Hepatocyte (in vitro differentiated cells): ENCODE data around the gene SETX. TPM values are rescaled to one million over a fixed set of nuclear protein-coding genes. Genes with fewer than 3 reads are reported as not detected.
A peak's percentile ranks its signal among the peaks of the same experiment; 100 is the strongest.

ENCODE experiments used
- DNase-seq: peaks from one replicate; pipeline ENCODE4 v3.0.0-alpha.2; 2016; ENCODE audit warnings: low spot score
- H2AFZ ChIP-seq: fragments of 200-600 bp; sonication (generic); 2 replicates; pipeline ENCODE4 v1.6.0; 2016; ENCODE audit warnings: antibody characterized with exemption, mild to moderate bottlenecking
- H3K27ac ChIP-seq: fragments of 200-600 bp; sonication (generic); 2 replicates; pipeline ENCODE4 v1.5.1; 2016; ENCODE audit warnings: mild to moderate bottlenecking
- H3K27me3 ChIP-seq: fragments of 200-600 bp; sonication (generic); 2 replicates; pipeline ENCODE4 v1.6.1; 2016
- H3K36me3 ChIP-seq: fragments of 200-600 bp; sonication (generic); replicated peaks from 2 replicates; pipeline ENCODE4 v1.5.1; 2016; ENCODE audit warnings: low read depth; ENCODE audit not compliant: insufficient read depth
- H3K4me1 ChIP-seq: fragments of 200-600 bp; sonication (generic); 2 replicates; pipeline ENCODE4 v1.5.1; 2016; ENCODE audit warnings: mild to moderate bottlenecking, moderate library complexity; ENCODE audit not compliant: insufficient read depth
- H3K4me2 ChIP-seq: fragments of 200-600 bp; sonication (generic); 2 replicates; pipeline ENCODE4 v1.6.0; 2016
- H3K4me3 ChIP-seq: fragments of 200-600 bp; sonication (generic); 2 replicates; pipeline ENCODE4 v1.5.1; 2016; ENCODE audit warnings: mild to moderate bottlenecking
- H3K79me2 ChIP-seq: fragments of 200-600 bp; sonication (generic); 2 replicates; pipeline ENCODE4 v1.6.0; 2017; ENCODE audit warnings: mild to moderate bottlenecking
- H3K9me2 ChIP-seq: fragments of 200-600 bp; sonication (generic); replicated peaks from 2 replicates; pipeline ENCODE4 v1.6.0; 2017; ENCODE audit warnings: mild to moderate bottlenecking; ENCODE audit not compliant: insufficient read depth
- H3K9me3 ChIP-seq: fragments of 200-600 bp; sonication (generic); 2 replicates; pipeline ENCODE4 v1.5.1; 2016; ENCODE audit warnings: low read depth, mild to moderate bottlenecking
- H4K20me1 ChIP-seq: fragments of 200-600 bp; sonication (generic); 2 replicates; pipeline ENCODE4 v1.6.0; 2016; ENCODE audit warnings: mild to moderate bottlenecking; ENCODE audit not compliant: insufficient read depth, poor library complexity, severe bottlenecking
- EZH2 ChIP-seq: fragments of 200-600 bp; sonication (generic); IDR thresholded peaks from 2 replicates; pipeline ENCODE4 v1.6.1; 2016; ENCODE audit warnings: antibody characterized with exemption, mild to moderate bottlenecking, borderline replicate concordance
- EZH2phosphoT487 ChIP-seq: fragments of 200-600 bp; sonication (generic); IDR thresholded peaks from one replicate; pipeline ENCODE4 v1.6.1; 2018; ENCODE audit warnings: antibody characterized with exemption, mild to moderate bottlenecking, low read depth, moderate library complexity; ENCODE audit not compliant: unreplicated experiment, severe bottlenecking
- WGBS: methylation state at CpG from one replicate; pipeline ENCODE4 v1.1.6; 2016; ENCODE audit warnings: low lambda C conversion rate; ENCODE audit errors: missing lambda C conversion rate; 5-methylcytosine and 5-hydroxymethylcytosine counted together
- polyA plus RNA-seq: library from polyadenylated mRNA; unstranded; fragments of >200 nt; fragmentation: Nextera tagmentation; extraction: Ambion mirVana; gene quantifications from 2 replicates; pipeline ENCODE4 v1.2.1, GENCODE V29; 2016
- total RNA-seq: library from RNA; depleted of rRNA; stranded (reverse); fragments of >200 nt; gene quantifications from 2 replicates; pipeline ENCODE4 v1.2.3, GENCODE V29; 2014
- TF ChIP-seq, protein P1 (sequence below): fragments of 200-600 bp; sonication (generic); IDR thresholded peaks from 2 replicates; pipeline ENCODE4 v1.5.1; 2016; ENCODE audit warnings: antibody characterized with exemption, mild to moderate bottlenecking; ENCODE audit not compliant: poor library complexity

Gene SETX
- total and polyA plus RNA-seq, 2 experiments from 2014 or later = 12.0 to 61.0 TPM

DNA sequence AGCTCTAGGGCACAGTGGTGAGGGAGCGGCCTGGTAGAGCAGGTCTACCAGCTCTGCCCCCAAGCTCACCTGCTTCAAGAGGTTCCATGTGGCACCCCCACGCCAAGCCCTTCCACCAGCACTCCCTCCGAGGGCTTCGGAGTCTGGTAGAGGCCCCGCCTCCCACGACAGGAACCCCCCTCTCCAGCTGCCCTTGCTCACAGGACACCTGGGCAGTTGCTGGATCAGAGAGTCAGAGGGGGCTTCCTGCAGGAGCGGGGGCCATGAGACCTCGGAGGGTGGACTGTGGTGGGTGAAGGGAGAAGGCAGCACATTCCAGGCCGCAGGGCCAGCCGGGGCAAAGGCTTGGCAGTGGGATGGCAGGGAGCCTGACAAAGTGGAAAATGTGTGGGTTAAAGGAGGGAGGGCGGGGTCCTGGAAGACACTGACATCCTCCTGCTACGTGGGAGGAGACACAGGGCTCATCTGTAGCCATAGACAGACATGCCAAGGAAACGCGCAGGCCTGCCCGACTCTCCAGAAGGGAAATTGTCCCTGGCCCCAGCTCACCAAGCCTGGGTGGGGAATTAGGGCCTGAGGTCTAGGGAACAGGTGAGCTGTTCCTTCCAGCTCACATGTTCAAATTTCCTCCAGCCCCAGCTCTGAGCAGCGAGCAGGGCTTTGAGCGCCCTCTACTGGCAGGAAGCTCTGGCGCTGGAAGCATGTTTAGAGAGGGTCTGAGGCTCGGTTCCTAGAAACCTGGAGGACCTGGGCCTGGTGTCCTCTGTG lies 118.7 kb downstream of the SETX start:
- no peak overlapping the region for H3K4me3 ChIP-seq
- H3K4me2 ChIP-seq = no peak overlapping the region
- H3K36me3 ChIP-seq = no peaks in the 10 kb centered on the region
- no peaks in the 10 kb centered on the region for H3K79me2 ChIP-seq
- no peaks in the 10 kb centered on the region for H3K9me2 ChIP-seq
- no peak overlapping the region for H3K27ac ChIP-seq
- no peaks in the 10 kb centered on the region for H3K27me3 ChIP-seq
- H3K4me1 ChIP-seq = no peaks in the 10 kb centered on the region
- 53% methylated on average over 19 of the region's 19 CpGs for WGBS
- TF ChIP-seq, protein P1, sequence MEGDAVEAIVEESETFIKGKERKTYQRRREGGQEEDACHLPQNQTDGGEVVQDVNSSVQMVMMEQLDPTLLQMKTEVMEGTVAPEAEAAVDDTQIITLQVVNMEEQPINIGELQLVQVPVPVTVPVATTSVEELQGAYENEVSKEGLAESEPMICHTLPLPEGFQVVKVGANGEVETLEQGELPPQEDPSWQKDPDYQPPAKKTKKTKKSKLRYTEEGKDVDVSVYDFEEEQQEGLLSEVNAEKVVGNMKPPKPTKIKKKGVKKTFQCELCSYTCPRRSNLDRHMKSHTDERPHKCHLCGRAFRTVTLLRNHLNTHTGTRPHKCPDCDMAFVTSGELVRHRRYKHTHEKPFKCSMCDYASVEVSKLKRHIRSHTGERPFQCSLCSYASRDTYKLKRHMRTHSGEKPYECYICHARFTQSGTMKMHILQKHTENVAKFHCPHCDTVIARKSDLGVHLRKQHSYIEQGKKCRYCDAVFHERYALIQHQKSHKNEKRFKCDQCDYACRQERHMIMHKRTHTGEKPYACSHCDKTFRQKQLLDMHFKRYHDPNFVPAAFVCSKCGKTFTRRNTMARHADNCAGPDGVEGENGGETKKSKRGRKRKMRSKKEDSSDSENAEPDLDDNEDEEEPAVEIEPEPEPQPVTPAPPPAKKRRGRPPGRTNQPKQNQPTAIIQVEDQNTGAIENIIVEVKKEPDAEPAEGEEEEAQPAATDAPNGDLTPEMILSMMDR = peak; percentile 96
- TF ChIP-seq EZH2 = no peak
- H2AFZ ChIP-seq = no peak overlapping the region
- no peaks in the 10 kb centered on the region for H4K20me1 ChIP-seq
- peak; percentile 88 for DNase-seq
- no peaks in the 10 kb centered on the region for H3K9me3 ChIP-seq

DNA sequence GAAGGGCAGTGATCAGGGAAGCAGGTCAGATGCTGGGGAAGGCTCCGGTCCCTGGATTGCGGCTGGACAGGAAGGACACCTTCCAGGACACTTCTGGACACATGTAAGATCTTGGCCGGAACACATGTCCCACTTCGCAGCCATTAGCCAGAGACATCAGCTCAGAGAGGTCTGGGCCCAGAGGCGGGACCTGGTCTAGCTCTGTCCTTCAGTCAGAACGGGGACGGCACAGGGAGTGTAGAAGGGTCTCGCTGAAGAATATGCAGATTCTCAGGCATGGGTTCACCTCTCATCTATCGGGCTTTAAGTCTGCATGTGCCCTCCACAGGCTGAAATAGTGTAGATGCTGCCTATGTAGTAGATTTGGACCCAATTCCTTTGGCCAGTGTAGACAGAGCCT lies 119.7 kb downstream of the SETX start:
- Histone ChIP-seq H3K4me1 (no peaks in the 10 kb centered on the region), H3K27me3 (no peaks in the 10 kb centered on the region), H3K9me3 (no peaks in the 10 kb centered on the region), H3K36me3 (no peaks in the 10 kb centered on the region), H3K27ac (no peak overlapping the region), H2AFZ (no peak overlapping the region), H3K4me3 (no peak overlapping the region), H3K4me2 (no peak overlapping the region), H3K79me2 (no peaks in the 10 kb centered on the region), H4K20me1 (no peaks in the 10 kb centered on the region), H3K9me2 (no peaks in the 10 kb centered on the region)
- 92% methylated on average over 9 of the region's 9 CpGs for WGBS
- TF ChIP-seq EZH2 = no peak
- TF ChIP-seq, protein P1 = no peak
- no peak for TF ChIP-seq EZH2phosphoT487
- no peak for DNase-seq

DNA sequence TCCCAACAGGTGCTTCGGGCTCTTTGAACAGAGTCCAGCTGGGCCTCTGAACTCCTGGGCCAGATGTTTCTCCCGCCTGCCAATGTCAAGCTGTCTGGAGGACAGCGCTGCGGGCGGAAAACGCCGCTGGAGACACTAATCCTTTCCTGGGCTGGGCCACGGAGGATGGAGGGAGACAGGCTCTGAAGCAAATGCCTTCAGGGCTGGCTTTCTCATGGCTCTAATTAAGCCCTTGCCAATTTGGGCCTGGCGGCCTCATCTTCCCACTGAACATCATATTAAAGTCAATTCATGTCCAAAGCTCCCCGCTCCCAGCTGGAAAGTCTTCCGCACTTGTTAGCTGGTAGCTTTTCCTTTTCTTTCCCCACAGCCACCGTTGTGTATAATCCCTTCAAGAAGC lies 120.3 kb downstream of the SETX start:
- H3K9me3 ChIP-seq = no peaks in the 10 kb centered on the region

More for the DNA sequence above, 120.3 kb downstream of the SETX start:
- 74% methylated on average over 12 of the region's 12 CpGs for WGBS
- TF ChIP-seq, protein P1 = no peak
- TF ChIP-seq EZH2 = no peak
- no peak for TF ChIP-seq EZH2phosphoT487
- H2AFZ ChIP-seq = no peak overlapping the region
- no peaks in the 10 kb centered on the region for H4K20me1 ChIP-seq
- no peak for DNase-seq
- H3K79me2 ChIP-seq = no peaks in the 10 kb centered on the region
- H3K36me3 ChIP-seq = no peaks in the 10 kb centered on the region
- H3K9me2 ChIP-seq = no peaks in the 10 kb centered on the region
- no peaks in the 10 kb centered on the region for H3K4me1 ChIP-seq
- H3K27me3 ChIP-seq = no peaks in the 10 kb centered on the region
- H3K27ac ChIP-seq = no peak overlapping the region
- no peak overlapping the region for H3K4me3 ChIP-seq
- no peak overlapping the region for H3K4me2 ChIP-seq
